HG02642 (cell line): ENCODE data around the gene HAL.
A peak's percentile ranks its signal among the peaks of the same experiment; 100 is the strongest.

Experiments used
- ATAC-seq: cut with Tn5 transposase; IDR thresholded peaks from one replicate; pipeline ENCODE4 v1.9.1; 2021; ENCODE audit warnings: mild to moderate bottlenecking; ENCODE audit not compliant: unreplicated experiment, poor library complexity

HAL gene

DNA sequence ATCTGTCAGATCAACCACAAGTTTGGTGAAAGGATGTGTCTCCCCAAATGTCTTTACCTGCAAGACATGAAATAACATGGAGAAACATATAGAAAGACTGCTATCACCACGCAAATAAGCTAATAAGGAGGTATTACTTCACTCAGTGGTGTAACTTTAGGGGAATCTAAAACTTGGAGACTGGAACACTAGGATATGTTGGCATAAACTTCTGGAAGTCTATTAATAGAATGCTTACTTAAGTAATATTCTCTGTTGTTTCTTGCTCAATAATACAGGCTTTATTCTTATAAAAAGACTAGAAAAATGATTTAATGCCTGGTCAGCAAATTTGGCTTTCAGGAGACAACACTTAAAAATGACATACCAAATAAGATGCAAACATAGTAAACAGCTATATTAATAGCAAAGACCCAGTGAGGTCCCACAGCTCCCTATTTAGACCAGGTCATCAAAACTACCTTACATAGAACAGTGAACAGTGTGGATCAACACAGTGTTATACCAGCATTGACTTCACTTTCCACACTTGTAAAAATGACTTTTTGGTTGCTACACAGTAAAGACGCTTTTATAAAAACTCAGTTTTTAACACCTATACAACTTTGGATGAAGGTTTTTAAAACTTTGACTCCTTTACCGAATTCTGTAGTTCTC, 18.9 kb upstream of the HAL start:
- ATAC-seq, result no peak

DNA sequence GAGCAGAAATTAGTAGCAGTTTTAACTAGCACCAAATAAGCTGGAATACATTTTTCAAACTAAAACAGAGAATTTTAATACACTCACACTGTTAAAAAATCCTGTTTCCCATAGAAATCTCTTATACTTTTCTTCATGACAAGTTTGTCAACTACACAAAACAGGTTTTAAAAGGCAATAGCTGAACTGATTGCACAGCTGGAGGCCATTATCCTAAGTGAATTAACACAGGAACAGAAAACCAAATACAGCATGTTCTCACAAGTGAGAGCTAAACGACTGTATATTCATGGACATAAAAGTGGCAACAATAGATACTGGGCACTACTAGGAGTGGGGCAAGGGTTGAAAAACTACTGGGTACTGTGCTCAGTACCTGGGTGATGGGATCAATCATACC, 11.6 kb upstream of the HAL start:
- no peak for ATAC-seq

DNA sequence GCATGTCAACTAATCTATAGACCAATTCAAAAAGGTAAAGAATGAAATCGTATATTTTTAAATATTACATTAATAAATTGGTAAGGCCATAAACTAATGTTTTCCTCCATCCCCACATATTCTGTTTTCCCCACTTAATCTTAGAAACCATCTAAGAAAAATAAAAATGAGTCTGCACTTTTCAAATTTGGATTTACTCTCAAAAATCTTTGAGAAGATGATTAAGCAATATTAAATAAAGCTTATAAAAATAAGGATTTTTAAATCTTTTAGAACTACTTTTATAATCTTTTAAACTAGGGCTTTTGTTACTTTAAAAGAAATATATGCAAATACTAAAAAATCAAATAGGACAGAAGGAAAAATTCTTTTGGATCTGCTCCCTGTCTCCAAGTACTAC, 10.6 kb upstream of the HAL start:
- ATAC-seq, result no peak

DNA sequence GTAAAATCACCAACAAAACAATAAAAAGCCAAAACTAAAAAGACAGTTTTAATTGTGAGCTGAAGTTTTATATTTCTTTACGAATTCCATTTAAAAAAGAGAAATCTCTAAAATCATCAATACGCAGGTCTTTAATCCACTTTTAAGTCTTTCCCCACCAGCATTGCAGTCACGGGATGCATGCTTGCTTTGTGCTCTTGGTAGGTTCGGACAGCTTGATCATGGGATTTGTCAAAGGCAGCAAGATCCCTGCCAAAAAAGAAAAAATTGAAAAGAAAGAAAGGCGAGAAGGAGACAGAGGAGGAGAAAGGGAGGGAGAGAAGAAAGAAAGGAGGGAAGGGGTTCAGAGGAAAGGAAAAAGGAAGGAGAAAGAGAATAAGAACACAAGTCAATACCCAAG, 4.7 kb upstream of the HAL start:
- no peak for ATAC-seq

DNA sequence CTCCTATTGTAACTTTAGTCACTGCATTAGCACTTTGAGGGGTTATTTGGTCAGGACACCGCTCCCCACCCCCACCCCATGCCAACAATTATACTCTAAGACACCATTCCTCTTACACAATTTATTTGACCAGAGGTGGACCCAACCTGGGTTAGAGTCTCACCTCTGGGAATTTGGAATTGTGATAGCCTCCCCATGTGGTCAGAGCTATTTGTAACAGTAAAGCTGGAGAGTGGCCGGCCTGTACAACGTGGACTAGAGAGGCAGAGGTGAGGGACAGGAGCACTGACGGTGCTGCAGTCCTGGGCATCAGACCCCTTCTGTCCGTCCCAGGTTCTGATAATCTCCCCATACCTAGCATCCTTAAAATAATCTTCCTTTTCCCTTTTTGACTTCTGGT, 3.3 kb upstream of the HAL start:
- no peak for ATAC-seq

DNA sequence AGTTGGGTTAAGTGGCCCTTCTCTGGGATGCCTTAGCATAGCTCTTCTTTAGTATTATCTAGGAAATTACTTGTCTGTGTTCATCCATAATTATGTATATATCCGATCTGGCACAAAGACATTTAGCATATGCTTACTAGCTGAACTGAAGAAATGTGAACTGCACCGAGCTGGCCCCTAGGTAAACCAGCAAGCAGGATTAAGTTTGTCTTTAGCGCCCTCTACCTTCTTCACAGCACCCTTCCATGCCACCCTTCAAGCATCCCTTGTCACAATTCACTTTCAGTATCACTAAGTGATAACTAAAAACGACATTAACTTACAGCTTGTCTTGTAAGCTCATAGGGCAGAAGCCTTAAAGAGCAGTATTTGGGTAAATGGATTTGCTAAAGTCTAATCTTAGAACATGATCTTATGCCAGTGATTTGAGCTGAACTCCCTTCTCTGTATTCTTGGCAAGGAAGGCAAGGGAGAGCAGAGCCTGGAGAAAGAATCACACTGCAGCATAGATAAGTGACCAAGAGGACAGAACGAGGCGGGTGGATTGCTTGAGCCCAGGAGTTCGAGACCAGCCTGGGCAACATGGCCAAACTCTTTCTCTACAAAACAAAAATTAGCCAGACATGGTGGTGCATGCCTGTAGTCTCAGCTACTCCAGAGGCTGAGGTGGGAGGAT, 2.6 kb upstream of the HAL start:
- ATAC-seq, result peak; percentile 90

DNA sequence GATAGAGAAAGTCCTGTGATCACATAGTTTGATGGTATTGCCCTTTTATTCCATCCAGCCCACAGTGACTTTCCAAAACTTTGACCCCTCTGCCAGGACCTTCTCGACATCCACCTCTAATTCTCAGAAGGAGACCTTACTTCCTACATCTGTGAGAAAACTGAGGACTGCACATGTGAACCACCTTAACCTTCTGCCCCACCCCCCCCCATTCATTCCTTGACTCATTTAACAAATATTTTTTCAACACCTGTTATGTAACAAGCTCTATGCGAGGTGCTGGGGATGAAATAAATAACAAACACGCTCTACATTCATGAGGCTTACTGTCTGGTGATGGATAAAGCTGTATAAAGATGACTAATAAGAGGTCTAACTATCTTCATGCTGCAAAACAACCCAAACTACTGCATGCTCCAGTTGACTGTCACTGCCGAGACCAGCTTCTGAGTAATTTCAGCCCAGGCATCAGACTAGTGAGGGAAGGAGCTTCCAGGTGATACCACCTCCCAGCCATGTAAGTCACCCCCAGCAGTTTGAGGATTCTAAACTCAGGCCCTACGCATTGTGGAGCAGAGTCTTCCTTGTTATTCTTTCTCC, 1.9 kb upstream of the HAL start:
- no peak for ATAC-seq

DNA sequence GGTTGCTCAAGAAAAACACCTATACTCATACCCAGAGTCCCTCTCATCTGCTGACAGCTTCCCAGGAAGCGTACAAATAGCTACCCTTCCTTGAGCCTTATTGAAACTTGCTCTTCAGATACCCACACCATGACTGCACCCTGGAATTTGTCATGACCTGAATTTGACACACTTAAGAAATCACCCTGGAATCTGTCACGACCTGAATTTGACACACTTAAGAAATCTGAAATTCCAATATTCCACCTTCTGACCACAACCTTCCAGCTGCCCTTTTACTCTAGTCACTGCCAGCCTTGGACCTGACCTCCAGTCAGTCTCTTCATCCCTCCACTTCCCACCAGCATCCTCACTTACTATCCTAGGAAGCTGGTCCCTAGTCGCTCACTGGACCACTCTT, 1.1 kb upstream of the HAL start:
- ATAC-seq, result no peak

DNA sequence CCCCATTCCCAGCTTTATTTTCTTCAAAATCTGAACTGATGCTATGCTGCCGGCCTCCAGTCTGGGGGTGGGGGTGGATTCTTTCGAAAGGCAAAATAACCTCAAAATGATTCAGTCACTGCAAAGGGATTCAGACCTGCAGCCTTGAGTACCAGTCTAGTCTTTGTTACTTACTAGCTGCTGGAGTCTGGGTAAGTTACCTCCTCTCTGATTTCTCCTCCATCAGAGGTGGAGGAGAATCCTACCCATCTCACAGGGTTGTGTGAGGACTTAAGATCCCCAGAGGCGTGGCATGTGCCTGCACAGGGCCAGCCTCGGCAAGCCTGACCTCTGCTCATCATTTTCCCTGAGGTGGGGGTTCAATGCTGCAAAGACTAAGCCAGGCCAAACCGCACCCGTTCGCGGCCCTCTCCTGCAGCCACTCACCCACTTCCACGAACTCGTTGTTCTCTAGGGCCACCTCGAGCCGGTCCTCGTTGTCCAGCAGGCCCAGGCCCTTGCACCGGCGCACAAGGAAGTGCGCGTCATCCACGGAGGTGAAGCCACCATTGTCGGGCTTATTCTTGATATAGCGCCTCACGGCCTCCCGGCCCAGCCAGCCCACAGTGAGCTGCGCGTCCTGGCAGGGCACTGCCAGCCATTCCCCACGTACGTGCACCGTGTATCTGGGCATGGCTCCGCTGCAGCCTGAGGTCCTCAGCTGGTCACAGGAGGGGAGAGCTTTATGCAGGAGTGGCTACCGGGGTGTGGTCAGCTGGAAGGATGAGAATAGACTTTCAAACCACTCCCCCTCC, 709 bp downstream of the HAL start:
- ATAC-seq, result no peak

DNA sequence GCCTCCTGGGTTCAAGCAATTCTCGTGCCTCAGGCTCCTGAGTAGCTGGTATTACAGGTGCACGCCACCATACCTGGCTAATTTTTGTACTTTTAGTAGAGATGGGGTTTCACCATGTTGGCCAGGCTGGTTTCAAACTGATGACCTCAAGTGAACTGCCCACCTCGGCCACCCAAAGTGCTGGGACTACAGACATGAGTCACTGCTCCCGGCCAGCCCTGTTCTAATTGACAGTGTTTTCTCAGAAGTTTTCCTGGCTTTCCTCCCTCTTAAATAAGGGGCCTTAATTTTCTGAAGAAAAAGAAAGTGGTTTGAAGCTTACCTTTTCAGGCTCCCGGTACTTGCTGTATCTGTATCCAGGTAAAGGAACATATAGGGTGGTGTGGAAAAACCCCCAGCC, 1.7 kb downstream of the HAL start:
- no peak for ATAC-seq

DNA sequence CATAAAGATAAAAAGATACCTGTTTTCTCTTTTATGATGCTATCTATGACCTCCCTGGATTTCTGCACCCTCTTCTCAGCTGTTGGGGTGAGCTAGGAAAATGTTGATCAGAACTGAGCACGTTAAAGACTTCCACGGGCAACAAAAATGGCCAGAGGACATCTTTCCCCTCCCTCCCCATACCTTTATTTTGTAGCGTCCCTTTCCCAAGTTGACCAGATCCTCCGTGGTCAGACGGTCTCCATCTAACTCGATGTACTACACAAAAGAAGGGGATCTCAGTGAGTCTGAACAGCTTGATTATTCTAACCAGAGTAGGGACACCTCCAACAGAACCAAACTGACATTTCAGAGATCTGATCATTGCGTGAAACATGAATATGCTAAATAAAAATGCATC, 2.2 kb downstream of the HAL start:
- ATAC-seq, result no peak

DNA sequence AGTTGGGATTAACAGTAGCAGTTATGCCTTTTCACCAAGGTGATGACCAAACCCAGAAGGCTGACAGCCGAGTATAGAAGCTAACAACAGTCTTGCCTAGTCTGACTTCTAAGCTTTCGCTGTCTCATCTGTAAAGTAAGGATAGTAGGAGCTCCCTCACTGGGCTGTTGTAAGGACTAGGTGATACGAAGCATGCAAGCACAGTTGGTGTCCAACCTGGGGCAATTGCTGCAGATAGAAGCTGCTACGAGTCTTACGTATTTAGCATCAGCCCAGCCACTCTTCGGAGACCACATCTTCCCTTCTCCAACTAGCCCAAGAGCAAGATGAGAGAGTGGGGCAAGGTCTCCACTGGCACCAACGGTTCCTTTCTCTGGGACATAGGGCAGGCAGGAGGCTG, 6.0 kb downstream of the HAL start:
- ATAC-seq, result no peak

DNA sequence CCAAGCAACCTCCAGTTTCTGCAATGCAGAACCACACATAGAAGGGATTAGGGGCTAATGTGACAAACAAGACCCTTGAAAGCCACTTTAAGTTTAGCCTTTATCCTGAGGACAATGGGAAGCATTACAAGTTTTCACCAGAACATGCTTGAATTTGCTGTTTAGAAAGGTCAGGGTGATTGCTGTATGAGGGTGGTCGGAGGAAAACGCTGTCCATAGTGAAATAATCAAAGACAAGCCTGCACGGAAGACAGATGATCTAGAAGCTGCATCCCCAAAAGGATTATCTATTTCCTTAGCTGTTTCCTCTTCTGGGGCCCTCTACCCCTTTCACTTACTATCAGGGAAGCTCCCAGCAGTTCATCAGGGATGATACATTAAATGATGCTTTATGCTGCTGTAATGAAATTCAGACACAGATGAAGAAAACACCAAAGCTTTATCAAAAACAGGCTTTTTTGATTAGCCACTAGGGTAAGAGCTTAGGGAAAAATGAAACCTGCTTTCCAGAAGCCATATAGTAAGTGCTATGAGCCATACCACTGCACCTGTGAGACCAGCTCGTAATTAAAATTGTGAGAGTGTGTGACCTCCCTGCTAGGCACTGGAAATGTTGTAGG, 6.5 kb downstream of the HAL start:
- no peak for ATAC-seq

DNA sequence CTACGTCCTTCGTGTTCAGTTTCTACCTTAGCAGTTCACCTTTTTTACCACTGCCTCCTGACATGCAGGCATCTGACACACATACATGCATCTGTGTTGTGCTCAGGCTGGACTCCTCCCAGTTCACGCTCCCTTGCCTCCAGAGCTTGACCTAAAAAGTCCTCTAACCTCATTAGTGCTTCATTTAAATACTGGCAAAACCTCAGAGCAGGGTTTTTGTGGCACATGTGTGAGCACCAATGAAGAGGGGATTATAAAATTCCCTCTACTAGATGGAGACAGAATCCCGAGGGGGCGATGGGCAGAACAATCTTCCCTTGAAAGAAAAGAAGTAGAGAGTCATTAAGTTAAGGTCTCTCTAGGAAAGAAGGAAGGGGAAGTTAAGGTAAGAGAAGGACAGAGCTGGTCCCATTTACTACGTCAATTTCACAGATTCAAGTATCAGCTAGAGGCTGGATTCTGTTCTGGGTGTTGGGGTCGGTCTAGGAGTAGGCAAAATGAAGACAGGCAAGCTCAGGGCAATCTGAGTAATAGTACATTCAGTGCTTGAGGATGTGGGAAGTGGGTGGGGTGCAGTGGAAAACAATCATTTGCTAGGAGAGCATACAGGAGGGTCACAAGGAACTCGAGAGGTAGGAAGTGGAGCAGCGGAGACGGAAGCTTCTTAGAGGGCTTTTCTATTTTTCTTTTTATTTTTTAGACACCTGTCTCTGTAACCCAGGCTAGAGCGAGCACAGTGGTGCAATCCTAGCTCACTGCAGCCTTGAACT, 7.5 kb downstream of the HAL start:
- no peak for ATAC-seq

DNA sequence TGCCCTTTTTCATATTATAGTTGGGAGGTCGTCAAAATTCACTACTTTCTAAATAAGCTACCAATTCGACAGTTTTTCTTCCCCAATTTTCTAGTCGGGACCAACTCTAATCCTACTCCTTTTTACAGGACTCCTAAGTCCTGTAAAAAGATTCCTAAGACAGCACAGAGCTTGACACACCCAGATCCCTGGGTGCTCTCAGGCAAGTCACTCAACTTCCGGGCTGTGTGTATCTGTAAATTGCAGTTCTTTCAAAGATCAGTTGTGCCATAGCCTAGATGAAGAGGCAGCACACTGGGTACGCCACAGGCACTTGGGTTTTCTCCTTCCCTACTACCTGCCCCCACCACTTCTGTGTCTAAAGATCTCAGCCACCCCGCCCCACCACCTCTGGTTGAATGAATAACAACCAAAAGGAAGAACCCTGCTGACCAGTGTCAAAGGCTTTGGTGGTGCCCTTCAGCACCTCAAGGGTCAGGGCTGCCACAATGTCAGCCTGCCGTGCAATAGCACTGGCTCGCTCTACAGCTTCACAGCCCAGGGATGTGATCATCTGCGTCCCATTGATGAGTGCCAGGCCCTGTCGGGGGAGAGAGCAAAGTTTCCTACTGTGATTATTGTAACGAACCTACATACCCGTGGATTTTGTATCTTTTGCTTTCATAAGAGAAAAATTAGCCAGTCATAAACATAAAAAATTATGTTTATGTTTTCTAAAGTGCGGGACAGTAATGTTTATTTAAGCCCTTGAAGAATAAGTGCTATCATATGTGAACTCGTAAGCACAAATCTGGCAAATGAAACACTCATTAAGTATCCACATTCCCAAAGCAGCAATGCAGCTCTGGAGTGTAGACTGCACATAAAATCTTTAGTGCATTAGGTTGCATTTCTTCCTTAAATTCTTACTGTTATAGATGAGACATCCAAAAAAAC, 9.2 kb downstream of the HAL start:
- no peak for ATAC-seq

DNA sequence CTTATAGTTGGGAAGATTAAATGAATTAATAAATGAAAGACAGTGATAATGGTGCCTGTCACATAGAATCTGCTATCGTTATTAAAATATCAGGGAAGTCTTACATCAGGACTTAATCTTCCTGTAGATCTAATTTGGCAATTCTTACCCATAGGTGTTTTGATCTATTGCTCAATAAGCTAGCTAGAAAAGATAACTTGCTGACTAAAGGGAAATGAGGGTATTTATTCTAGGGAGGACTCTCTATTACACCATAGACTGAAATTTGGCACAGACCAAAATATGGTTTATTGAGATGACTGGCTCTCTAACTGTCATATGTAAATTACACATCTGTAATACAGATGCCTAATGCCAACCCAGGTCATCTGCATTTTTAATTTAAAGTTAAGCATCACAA, 11.5 kb downstream of the HAL start:
- ATAC-seq, result no peak

DNA sequence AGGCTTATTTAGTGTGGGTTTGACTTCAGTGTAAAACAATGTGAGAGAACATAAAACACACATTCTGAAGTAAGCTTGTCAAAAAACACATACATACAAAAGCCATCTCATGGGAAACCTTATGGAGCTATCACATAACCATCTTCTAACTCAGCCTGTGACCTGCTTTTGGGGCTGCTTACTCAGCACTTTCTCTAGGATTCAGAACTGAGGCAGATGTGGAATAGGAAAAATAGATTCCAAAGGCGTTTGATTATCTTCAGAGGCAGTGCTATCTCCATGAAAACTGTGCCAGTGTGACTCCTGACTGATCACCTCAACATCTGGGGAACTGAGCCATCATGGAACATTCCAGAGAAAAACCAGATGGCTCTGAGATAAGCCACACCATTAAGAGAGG, 13.5 kb downstream of the HAL start:
- no peak for ATAC-seq

DNA sequence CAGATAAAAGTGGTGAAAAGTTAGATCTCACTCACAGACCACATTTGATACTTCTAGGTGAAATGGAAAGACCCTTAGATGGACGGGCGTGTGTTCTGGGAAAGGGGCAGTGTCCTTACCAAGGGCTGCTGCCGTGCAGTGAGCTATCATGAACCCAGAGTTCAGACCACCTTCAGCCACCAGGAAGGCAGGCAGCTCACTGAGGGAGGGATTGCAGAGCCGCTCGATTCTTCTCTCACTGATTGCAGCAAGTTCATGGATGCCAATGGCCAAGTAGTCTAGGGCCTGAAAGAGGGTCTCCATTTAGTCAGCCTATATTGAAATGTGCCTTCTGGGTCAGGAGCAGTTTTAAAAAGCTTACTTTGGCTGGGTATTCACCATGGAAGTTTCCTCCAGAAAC, 15.7 kb downstream of the HAL start:
- no peak for ATAC-seq

DNA sequence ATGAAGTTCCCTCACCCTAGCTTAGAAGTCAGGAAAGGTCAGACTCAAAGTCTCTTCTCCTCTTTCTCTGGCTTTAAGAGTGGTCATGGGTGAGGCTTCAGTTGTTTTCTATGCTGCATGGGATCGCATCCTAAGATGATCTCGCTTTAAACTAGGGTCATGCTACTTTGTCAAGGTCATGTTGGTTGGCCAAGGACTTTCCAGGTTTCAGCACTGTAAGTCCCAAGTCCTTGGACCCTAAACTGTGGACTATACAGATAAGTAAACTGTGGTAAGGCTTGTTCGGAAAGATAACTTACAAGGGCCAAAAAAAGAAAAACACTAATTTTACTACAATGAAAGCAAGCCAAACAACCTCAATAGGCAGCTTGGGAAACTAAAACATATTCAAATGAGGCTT, 17.4 kb downstream of the HAL start:
- ATAC-seq, result no peak
